ENCODE measurements around the gene FYB1.

DNA sequence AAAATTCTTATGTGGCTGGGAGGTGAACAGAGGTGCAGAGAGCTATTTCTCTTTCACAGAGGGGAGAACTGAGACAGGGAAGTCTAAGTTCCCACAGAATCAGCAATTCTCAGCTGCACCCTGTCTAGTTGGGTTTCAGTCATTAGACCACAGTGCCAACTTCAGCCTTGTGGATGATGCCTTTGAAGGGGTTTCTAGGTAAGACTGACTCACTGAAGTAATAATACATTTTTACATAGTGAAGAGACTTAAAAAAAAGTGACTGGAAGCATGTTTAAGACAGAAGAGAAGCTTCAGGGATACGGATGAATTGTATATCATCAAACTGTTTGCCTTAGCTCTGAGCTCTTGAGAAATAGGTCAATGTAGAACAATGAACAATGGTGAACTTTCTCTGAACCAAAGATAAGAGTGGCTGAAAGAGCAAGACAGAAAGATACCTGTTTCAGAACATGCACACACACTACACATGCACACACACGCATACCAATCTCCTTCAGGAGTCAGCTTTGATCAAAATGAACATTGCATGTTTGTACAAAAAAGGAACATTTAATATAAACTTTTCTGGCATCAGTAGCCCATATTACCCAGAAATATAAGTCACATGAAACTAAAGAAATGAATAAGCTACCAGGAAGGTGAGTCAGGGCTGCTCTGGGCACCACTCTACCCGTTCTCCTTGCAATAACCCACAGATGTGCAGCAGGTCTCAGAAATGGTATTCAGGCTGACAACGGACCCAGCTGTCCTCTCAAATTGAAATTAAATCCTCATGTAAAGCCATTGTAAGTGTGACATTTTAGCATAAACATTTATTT is 12.6 kb upstream of the FYB1 start:
- TF ChIP-seq, protein P1, sequence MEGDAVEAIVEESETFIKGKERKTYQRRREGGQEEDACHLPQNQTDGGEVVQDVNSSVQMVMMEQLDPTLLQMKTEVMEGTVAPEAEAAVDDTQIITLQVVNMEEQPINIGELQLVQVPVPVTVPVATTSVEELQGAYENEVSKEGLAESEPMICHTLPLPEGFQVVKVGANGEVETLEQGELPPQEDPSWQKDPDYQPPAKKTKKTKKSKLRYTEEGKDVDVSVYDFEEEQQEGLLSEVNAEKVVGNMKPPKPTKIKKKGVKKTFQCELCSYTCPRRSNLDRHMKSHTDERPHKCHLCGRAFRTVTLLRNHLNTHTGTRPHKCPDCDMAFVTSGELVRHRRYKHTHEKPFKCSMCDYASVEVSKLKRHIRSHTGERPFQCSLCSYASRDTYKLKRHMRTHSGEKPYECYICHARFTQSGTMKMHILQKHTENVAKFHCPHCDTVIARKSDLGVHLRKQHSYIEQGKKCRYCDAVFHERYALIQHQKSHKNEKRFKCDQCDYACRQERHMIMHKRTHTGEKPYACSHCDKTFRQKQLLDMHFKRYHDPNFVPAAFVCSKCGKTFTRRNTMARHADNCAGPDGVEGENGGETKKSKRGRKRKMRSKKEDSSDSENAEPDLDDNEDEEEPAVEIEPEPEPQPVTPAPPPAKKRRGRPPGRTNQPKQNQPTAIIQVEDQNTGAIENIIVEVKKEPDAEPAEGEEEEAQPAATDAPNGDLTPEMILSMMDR (IDR thresholded peaks at IDR 0.05): no peak
- TF ChIP-seq EZH2 (IDR thresholded peaks at IDR 0.05; ENCODE audit: borderline replicate concordance, insufficient read depth, low read depth, low read length, poor library complexity, severe bottlenecking): no peak

All from B cell (primary cell).